Astrocyte of the hippocampus (primary cell): ENCODE measurements around the gene CXCL6.

ENCODE experiments used
- DNase-seq: peaks from one replicate; pipeline ENCODE4 v3.0.0; 2011; ENCODE audit warnings: low read depth, low spot score

The CXCL6 gene

DNA sequence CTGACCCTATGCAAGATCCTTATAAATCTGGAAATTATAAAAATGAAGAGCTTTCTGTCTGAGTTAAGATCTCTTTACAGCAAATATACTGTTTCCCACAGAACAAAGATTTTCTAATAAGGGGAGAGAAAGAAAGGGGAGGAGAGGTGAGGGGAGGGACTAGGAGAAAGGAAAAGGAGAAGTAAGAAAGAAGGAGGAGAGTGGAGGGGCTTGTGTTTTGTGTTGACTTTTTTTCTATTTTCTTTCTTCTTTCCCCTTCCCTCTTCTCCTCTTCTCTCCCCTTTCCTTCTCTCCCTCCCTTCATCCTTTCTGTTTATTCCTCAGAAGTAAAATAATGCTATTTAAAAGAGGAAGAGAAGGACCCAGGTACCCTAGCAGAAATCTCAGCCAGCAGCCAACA, 6.2 kb downstream of the CXCL6 start:
- no peak for DNase-seq

DNA sequence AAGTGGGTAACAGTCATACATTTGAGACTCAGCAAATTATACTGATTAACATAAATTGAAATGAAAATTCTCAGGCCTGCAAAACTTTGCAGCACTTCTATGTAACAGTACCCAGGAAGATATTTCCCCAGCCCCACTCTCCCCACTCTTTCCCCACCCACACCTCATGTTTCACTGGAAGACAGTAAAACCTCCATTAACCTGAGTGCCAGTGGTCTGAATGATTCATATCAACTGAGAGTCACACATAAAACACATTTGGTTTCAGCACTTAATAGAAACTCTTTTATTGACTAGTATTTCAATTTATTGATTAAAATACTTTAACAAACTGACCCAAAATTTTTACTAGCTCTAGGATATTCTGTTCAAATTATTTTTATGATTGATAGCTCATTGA, 6.9 kb downstream of the CXCL6 start:
- DNase-seq, result no peak

DNA sequence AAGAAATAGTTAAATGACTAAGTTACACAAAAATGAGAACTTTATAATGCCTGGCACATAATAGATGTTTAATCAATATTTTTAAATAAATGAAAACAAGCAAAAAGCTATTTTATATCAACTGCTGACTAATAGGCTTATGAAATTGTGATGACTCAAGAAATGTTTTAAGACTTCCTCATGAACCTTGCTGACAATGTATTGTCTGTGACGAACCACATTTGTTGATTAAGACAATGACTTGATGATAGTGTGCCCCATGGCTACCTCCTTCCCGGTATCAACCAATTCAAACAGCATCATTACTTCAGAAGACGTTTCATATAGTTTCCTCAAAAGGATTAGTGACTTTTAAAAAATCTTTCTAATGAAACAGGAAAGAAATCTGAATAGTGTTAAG, 7.9 kb downstream of the CXCL6 start:
- DNase-seq, result no peak

DNA sequence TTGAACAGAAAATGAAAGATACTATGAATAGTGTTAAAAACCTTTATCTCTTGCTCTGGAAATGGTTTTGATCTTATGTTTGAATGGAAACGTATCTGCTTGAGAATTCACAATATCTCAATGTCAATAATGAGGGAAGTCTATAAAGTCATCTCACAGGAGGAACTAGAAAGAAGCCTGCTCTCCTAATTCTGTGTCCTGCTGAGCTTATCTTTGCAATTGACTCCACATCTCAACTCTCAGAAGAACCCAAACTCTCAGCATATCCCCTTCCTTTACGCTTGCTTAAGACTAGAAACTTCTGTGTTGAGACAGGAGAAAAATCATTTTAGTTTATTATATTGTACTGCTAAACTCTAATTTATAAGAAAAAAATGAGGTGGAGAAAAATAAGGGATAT, 8.3 kb downstream of the CXCL6 start:
- no peak for DNase-seq

DNA sequence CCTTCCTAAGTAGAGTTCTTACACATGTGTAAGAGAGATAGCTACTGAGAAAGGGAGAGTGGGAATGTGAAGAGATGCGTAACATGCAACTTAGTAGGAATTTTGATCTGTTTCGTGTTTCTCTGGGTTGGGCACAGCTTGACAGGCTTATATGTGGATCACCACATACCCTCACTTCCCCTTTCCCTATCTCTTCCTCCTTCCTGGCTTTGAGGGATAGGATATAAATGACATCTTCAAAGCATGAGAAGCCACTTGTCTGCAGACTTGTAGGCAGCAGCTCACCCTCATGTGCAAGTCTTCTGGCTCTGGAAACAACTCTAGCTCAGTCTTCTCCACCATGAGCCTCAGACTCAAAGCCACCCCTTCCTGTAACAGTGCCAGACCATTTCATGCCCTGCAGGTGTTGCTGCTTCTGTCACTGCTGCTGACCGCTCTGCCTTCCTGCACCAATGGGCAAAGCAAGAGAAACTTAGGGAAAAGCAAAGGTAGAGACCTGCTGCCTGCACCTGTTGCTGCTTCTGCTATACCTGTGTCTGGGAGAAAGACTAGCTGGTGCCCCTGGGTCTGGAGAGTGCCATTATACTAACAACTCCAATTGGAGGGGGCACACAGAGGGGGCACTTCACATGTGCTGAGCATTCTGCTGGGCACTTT, 11.2 kb downstream of the CXCL6 start:
- DNase-seq, result no peak

DNA sequence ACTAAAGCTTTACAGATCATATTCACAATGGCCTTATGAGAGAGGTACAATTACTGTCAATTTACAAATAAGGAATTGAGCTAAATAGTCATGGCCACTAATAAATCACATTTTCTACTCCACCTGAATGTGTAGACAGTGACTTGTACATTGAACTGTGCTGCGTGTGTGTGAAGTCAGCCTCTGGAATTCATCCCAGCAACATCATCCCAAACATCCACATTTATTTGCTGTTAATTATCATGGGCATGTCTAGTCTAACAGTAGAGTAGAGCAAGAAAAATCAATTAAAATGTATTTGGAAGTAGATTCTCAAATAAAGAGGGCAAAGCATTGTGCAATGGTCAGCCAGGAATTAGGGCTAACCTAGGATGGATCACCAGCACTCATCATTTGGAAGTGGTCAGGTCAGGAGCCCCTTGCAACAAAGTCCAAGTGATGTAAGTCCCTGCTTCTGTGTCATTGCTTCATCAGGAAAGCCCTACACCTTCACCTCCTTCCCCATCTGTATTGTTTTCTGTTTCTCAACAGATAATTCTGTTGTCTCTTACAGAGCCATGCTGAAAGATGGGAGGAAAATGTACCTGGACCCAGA, 11.8 kb downstream of the CXCL6 start:
- no peak for DNase-seq

DNA sequence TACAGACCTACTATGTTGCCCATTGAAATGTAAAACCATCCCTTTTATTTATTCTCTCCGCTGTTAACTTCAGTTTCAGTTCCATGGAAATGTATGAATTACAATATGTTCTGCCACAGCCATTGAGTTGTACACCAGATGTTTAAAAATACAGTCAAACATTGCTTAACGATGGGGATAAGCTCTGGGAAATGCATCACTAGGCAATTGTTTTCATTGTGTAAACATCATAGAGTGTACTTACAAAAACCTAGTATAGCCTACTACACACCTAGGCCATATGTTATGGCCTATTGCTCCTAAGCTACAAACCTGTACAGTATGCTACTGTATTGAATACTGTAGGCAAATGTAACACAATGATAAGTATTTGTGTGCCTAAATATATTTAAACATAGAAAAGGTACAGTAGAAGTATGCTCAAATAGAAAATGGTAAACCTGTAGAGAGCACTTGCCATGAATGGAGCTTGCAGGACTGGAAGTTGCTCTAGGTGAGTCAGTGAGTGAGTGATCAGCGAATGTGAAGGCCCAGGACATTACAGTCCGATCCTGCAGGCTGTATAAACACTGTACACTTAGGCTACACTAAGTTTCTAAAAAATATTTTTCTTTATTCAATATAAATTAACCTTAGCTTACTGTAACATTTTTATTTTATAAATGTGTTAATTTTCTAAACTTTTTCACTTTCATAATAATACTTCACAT, 13.9 kb downstream of the CXCL6 start:
- no peak for DNase-seq

DNA sequence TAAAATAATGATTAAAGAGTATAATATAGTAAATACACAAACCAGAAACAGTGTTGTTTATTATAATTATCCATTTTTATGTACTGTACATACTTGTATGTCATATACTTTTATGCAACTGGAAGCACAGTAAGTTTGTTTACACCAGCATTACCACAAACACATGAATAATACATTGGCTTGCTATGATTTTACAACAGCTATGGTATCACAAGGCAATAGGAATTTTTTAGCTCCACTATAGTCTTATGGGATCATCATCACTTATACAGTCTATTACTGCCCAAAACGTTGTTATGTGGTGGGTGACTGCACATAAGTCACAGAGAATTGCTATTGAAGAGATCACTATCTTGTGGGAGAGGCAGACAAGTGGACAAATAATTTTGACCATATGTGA, 14.8 kb downstream of the CXCL6 start:
- no peak for DNase-seq

DNA sequence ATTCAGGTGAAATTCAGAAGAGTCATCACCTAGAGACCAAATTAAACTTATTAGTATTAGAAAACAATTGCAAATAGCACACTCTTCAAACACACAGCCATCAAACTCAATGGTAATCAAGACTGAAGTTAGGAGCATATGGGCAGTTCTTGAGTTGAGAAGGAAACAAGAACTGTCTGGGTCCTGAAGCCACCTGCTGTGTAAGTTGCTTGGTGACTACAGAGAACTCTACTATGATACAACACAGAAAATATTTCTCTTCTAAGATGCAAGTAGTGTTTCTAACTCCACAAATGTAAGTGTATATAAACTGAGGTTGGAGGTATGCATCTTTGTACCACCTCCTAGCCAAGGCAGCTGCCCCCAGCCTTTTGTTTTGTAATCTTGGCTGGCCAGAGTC, 16.3 kb downstream of the CXCL6 start:
- DNase-seq, result no peak

DNA sequence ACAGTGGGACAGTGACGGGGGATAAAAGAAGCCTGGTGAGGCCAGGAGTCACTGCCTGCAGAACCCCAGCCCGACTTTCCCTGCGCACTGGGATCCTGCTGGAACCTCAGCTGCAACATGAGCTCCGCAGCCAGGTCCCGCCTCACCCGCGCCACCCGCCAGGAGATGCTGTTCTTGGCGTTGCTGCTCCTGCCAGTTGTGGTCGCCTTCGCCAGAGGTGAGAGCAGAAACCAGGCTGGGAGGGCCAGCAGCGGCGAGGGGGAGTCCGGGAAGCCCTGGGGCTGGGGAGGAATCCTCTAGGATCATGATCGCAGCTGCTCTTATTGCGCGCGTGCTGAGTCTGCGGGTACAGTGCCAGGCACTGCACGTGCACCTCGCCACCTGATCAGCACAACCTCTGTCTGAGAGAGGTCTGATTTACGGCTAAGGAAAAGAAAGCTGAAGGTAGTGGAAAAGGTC, 16.8 kb downstream of the CXCL6 start, which contains the start of gene PF4V1:
TSS of gene PF4V1 (plus strand) at position 51 of the 459 bp plus-strand sequence. CDS start at position 118, 67 bp downstream.
- DNase-seq, result peak; percentile 39

DNA sequence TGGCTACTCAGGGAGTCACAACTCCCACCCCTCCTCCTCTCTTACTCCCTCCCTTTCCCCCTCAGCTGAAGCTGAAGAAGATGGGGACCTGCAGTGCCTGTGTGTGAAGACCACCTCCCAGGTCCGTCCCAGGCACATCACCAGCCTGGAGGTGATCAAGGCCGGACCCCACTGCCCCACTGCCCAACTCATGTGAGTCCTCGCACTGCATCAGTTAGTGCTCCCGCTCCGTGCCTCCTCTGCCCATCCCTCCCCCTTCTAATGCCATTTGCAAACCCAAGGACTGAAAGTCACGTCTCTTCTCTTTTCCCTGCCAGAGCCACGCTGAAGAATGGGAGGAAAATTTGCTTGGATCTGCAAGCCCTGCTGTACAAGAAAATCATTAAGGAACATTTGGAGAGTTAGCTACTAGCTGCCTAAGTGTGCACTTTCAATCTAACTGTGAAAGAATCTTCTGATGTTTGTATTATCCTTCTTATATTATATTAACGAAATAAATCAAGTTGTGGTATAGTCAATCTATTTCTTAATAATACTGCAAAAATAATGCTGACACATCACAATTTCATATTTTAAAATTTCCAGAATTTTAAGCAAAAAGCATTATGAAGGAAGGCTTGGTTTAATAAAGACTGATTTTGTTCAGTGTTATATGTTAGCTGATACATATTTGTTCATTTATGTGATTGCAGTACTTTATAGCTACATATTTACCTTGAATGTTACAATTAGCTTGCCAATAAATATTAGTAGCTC, 17.4 kb downstream of the CXCL6 start:
- DNase-seq, result no peak

DNA sequence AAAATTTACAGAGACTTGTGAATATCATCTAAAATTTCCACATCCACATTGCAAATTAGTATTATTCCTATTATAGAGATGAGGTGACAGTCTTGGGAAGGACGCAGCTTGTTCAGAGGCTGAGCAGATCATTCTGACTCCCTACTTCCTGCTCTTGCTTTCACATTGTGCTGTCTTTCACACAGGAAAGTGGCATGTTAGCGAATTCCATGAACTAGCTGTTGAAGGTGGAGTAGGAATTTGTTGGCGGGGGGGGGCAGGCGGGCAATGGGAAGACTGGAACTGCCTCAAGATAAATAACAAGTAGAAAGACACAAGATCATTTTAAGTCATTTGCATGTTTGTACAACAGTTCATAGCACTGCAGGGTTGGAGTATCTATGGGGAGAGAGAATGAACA, 18.9 kb downstream of the CXCL6 start:
- no peak for DNase-seq

DNA sequence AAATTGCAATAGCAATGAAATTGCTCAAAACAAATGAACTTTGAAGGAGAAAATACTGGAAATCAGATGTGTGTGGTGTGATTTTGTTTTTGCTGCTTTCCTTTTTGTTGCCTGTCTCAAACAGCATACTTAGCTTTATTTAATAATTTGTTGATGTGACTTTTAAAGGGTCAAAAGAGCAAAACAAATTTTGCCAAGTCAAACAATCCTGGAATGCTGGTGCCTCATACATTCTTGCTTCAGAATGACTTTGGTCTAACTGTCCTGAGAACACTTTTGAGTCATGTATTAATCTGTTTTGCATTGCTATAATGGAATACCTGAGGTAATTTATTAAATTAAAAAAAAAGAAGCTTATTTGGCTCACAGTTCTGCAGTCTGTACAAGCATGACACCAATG, 20.0 kb downstream of the CXCL6 start:
- DNase-seq, result peak; percentile 55

DNA sequence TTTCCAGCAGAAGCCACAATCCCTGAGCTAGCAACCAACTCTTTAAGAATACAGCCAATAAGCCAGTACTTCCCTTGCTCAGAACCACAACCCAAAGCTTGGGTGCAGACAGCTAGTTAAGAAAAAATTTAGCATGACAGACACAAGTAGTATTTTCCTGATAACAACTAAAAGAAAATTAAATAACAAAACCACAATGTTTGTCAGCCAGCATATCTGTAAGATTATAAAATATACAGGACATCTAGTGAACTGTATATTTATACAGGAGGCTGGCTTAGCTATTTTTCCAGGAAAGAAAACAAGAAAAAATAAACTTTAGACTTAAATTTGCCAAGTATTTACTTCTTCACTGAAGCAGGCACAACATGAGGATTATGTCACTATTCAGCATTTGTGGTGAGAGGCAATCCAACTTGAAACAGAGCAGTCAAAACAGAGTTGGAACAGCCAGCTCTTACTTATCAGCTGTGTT, 23.2 kb downstream of the CXCL6 start:
- DNase-seq, result peak; percentile 85

DNA sequence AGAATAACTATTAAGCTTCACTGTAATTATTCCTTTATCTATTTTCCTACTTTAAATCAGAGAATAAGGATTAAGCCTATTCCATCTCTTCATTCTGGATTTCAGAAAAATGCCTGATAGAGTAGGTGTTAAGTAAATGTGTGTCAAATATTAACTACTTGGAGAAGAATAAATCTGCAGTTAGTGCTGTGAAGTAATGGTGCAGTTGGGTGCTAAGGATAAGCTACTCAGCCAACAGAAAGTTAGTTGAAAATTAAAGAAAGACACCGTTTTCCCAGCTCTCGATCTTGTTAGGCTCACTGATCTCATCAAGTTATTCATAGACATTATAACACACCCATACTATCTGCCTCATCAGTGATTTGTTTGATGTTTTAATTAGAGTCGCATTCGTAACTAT, 23.7 kb downstream of the CXCL6 start:
- no peak for DNase-seq

DNA sequence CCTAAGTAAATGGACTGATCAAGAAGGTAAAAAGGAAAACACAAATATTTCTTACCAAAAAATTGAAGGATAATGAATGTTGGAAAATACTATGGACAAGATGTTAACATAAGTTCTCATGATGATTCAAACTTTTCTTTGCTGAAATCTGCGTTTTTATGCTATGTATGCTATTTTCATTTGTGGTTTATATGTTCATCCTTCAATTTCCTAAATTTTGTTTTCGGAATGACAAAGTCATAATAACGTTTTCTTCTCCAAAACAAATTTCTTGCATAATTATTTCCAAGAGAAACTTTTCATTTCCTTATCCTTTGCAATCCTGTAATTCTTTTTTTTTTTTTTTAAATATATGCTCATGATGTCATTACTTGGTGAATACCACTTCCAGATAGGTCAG, 24.4 kb downstream of the CXCL6 start:
- no peak for DNase-seq

DNA sequence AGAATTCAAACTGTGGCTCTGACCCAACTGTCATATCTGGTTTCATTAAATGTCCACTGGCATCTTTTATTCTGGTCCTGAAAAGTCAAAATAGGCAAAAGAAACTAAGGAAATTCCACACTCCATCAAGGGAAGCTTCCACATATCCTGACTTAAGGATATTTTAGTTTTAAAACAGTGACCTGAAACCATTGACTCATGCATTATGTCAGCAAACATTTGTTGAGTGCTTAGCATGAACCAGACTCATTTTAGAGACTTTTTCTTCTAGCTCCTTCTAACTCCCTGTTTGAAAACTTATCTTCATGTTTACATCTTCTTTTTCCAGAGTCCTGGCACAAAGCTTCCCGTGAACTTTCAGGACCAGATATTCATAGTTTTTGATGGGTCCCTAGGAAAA, 25.8 kb downstream of the CXCL6 start:
- DNase-seq, result no peak

DNA sequence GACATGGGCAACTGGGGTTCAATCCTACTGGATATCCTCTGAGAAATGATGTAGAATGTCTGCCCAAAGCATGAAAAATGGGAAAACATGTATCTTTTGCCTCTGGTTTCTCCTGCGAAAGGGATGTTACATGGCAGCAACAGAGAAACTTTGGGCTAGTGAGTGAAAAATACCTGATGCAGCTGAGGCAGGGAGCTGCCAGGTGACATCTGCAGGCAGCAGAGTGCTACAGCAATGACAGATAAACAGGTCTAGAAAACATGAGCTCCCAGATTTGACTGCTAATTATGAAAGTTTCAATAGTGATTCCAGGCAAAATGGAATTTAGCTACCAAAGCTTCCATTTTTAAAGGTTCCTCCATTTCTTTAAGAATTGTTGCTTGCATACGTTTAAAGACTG, 27.9 kb downstream of the CXCL6 start:
- peak; percentile 41 for DNase-seq

DNA sequence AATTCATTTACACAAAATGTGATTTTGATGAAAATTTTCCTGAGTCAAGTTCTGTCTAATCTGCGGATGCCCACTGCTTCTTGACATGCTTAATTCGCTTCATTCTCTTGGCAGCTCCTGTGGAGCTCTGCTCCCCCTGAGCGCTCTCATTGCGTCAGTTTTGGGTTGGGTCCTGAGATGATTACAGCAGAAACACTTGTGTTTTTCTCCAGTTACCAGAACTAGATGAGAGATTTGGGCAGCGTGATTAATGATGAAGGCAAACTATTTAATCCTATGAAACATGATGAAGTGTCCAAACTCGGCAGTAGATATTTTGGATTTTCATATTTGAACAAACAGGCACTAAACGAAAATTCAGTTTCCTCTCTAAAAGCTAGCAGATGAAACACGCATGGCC, 28.5 kb downstream of the CXCL6 start:
- no peak for DNase-seq

DNA sequence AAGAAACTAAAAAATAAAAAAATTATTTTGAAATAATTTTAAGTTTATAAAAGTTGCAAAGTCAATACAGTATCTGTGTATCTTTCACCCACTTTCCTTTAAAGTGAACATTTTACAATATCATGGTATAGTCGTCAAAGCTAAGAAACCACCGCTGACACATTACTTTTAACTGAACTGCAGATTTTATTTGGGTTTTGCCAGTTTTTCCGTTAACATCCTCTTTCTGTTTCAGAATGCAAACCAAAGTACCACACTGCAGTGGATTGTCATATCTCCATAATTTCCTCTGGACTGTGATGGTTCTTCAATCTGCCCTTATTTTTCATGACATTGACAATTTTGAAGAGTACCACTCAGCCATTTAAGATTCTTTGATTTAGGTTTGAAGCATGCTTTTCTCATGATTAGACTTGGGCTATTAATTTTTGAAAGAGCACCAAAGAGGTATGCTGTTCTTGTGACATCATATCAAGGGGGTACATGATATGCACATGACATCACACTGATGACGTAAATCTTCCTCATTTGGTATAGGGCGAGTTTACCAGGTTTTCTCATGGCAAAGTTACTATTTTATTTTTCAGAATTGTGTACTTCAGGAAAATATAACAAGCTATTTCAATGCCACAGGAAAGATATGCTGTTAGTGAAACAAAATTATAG, 29.1 kb downstream of the CXCL6 start:
- no peak for DNase-seq

DNA sequence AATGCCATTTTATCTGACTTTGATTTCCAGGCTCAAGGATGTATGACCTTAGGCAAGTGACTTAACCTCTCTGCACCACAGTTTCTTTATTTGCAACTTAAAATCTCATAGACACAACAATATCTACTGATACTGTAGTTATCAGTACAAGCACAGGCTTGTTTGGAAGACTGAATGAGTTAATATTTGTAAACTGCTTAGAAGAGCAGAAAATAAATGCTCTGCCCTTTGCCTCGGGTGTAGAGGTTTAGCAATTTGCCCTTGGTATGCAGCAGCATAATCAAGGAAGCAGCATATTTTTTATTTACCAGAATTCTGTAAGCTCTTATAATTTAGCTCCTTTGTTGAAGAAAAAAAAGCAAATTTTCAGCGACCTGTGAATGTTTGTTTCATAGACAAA, 29.8 kb downstream of the CXCL6 start:
- DNase-seq, result no peak

DNA sequence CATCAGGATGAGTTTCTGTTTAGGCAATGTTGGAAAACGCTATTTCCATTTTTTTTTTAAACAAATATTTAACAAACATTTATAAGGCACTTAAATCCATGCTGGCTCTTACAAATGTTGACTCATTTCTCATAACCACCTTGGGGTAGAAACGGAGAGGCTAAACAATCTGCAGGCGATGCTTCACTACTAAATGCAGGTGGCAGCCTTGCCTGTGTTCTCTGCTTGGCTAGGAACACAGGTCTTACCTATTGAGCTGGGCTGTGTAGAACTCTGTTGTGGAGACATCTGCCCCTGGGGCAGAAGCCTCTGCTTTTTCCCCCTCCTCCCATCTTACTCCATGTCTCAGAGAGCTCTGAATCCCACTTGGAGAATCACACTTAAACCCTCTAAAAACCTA, 31.3 kb downstream of the CXCL6 start:
- no peak for DNase-seq
